DMS153 (cell line): ENCODE measurements around the gene CHRNB4.
A peak's percentile ranks its signal among the peaks of the same experiment; 100 is the strongest.
"Not testable (repeated sequence)": the region's sequence is repeated elsewhere in the genome, so short reads cannot be mapped to it uniquely, and the experiment has no call there.

Experiments used
- DNase-seq: peaks from one replicate; lab custom pipeline; 2025; lab: John Stamatoyannopoulos, UW

Gene CHRNB4

GRCh38 chr15:78641102-78641748 lies at the start of gene CHRNB4:
CHRNB4 (minus strand) TSS chr15:78641210; CDS start chr15:78641133, 77 bp downstream.
- no peak for DNase-seq

- DNase-seq, result no peak
Observed at GRCh38 chr15:78689626-78690025, 48.6 kb upstream of the CHRNB4 start.

GRCh38 chr15:78685925-78686324 lies 44.9 kb upstream of the CHRNB4 start:
- DNase-seq, result no peak

- DNase-seq, result no peak
Observed at GRCh38 chr15:78685159-78685921, 44.3 kb upstream of the CHRNB4 start.

- peak; percentile 56 for DNase-seq
Observed at GRCh38 chr15:78684657-78685056, 43.6 kb upstream of the CHRNB4 start.

GRCh38 chr15:78683599-78683998 lies 42.6 kb upstream of the CHRNB4 start:
- not testable (repeated sequence) for DNase-seq

GRCh38 chr15:78682693-78683410 lies 41.8 kb upstream of the CHRNB4 start:
- DNase-seq, result no peak

- no peak for DNase-seq
Observed at GRCh38 chr15:78682004-78682651, 41.1 kb upstream of the CHRNB4 start.

- DNase-seq, result no peak
Observed at GRCh38 chr15:78681281-78682003, 40.4 kb upstream of the CHRNB4 start.

GRCh38 chr15:78680431-78681075 lies 39.5 kb upstream of the CHRNB4 start:
- DNase-seq, result no peak

- no peak for DNase-seq
Observed at GRCh38 chr15:78679089-78679511, 38.1 kb upstream of the CHRNB4 start.

- no peak for DNase-seq
Observed at GRCh38 chr15:78676424-78677110, 35.6 kb upstream of the CHRNB4 start.

GRCh38 chr15:78675617-78676360 lies 34.8 kb upstream of the CHRNB4 start:
- DNase-seq, result no peak

GRCh38 chr15:78675206-78675605 lies 34.2 kb upstream of the CHRNB4 start:
- DNase-seq, result no peak

GRCh38 chr15:78673917-78674444 lies 33.0 kb upstream of the CHRNB4 start:
- no peak for DNase-seq

- DNase-seq, result no peak
Observed at GRCh38 chr15:78673476-78673875, 32.5 kb upstream of the CHRNB4 start.

- no peak for DNase-seq
Observed at GRCh38 chr15:78672285-78673014, 31.4 kb upstream of the CHRNB4 start.

GRCh38 chr15:78671626-78672211 lies 30.7 kb upstream of the CHRNB4 start:
- no peak for DNase-seq
